GM18907 (cell line): ENCODE results near the gene PRSS36.
"Not testable (repeated sequence)": the region's sequence is repeated elsewhere in the genome, so short reads cannot be mapped to it uniquely, and the experiment has no call there.

Experiments
- ATAC-seq: cut with Tn5 transposase; IDR thresholded peaks from one replicate; pipeline ENCODE4 v1.9.1; 2021; ENCODE audit warnings: mild to moderate bottlenecking, moderate library complexity; ENCODE audit not compliant: unreplicated experiment

Gene PRSS36

GRCh38 chr16:31184888-31185287, 35.0 kb upstream of the PRSS36 start:
- no peak for ATAC-seq

GRCh38 chr16:31183432-31184428, 33.9 kb upstream of the PRSS36 start:
- no peak for ATAC-seq

- ATAC-seq, result no peak
Observed at GRCh38 chr16:31182391-31182790, 32.5 kb upstream of the PRSS36 start.

- ATAC-seq, result no peak
Observed at GRCh38 chr16:31181102-31181830, 31.4 kb upstream of the PRSS36 start.

- peak; percentile 67 for ATAC-seq
Observed at GRCh38 chr16:31179747-31180459, 30.0 kb upstream of the PRSS36 start, which contains the start of gene FUS. FUS (plus strand) TSS chr16:31180139; CDS start chr16:31180215, 76 bp downstream.

GRCh38 chr16:31179219-31179746, 29.4 kb upstream of the PRSS36 start:
- peak; percentile 14 for ATAC-seq

- no peak for ATAC-seq
Observed at GRCh38 chr16:31177136-31177535, 27.3 kb upstream of the PRSS36 start.

- ATAC-seq, result not testable (repeated sequence)
Observed at GRCh38 chr16:31170048-31170447, 20.2 kb upstream of the PRSS36 start.

GRCh38 chr16:31168848-31169247, 19.0 kb upstream of the PRSS36 start:
- ATAC-seq, result no peak

- ATAC-seq, result no peak
Observed at GRCh38 chr16:31167315-31167714, 17.4 kb upstream of the PRSS36 start.

GRCh38 chr16:31157136-31157535, 7.3 kb upstream of the PRSS36 start:
- no peak for ATAC-seq

GRCh38 chr16:31150976-31151375, 1.1 kb upstream of the PRSS36 start:
- not testable (repeated sequence) for ATAC-seq

- ATAC-seq, result no peak
Observed at GRCh38 chr16:31149332-31149731, 534 bp downstream of the PRSS36 start.

GRCh38 chr16:31148896-31149295, 970 bp downstream of the PRSS36 start:
- ATAC-seq, result no peak

- ATAC-seq, result no peak
Observed at GRCh38 chr16:31148281-31148728, 1.6 kb downstream of the PRSS36 start.

GRCh38 chr16:31147574-31147973, 2.3 kb downstream of the PRSS36 start:
- ATAC-seq, result no peak

- no peak for ATAC-seq
Observed at GRCh38 chr16:31145398-31145990, 4.4 kb downstream of the PRSS36 start.

- ATAC-seq, result not testable (repeated sequence)
Observed at GRCh38 chr16:31144418-31144817, 5.4 kb downstream of the PRSS36 start.

- no peak for ATAC-seq
Observed at GRCh38 chr16:31143694-31144148, 6.1 kb downstream of the PRSS36 start.

- ATAC-seq, result no peak
Observed at GRCh38 chr16:31143011-31143693, 6.7 kb downstream of the PRSS36 start.
